Activated gamma-delta T cell (primary cell): ENCODE measurements around the gene RGPD5.
"Not testable (repeated sequence)": the region's sequence is repeated elsewhere in the genome, so short reads cannot be mapped to it uniquely, and the experiment has no call there.

Experiments
- DNase-seq: peaks from one replicate; lab custom pipeline; 2025; lab: John Stamatoyannopoulos, UW

The RGPD5 gene

GRCh38 chr2:109893736-109894135 is 99.6 kb downstream of the RGPD5 start:
- DNase-seq, result not testable (repeated sequence)

GRCh38 chr2:109894141-109894540 is 100.0 kb downstream of the RGPD5 start:
- DNase-seq, result not testable (repeated sequence)

- DNase-seq, result not testable (repeated sequence)
These were observed 101.2 kb downstream of the RGPD5 start for GRCh38 chr2:109895090-109895869.

DNA sequence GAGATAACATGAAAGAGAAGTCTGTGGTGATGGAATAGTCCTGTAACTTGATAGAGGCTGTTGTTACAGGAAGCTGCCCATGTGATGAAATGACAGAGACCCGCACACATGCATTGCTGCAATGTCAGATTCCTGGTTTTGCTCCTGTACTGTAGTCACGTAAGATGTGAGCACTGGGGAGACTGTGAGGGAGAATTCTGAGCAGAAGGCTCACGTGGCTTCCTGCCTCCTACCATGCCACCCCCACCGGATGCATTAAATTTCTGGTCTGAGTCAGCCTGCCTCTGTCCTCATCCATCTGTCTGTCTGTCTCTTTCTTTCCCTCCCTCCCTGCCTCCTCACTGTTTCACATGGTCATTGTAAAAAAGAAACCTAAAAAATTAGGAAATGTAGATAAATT is 102.1 kb downstream of the RGPD5 start:
- DNase-seq, result not testable (repeated sequence)

DNA sequence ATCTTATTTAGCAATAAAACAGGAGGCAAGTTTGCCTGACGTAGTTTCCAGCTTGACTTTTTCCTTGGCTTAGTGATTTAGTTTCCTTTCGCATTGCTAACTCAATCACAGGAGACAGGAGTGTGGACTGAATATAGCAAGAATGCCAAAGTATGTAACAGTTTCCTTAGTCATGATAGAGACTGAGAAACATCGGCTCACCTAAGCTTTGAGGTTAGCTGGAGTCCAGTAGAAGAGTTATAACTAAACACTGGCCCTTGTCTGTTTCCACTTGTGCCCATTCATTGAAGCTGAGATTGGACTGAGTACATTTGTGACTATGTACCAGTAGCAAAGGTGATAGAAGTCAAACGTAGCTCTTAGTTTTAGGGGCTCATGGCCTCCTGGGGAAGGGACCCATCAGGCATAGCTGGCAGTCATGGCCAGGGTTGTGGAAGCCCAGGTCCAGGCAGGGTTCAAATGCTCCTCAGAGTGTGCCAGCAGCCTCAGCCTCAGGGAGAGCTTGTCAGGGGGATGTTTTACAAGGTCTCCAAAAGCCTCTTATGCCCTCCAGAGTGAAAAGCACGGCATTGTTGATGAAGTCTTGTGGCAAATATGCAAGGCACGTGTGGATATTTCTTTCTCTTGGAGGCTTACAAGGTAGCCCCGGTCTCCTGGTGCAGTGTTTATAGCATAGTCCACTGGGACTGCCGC is 103.8 kb downstream of the RGPD5 start:
- DNase-seq, result not testable (repeated sequence)

DNA sequence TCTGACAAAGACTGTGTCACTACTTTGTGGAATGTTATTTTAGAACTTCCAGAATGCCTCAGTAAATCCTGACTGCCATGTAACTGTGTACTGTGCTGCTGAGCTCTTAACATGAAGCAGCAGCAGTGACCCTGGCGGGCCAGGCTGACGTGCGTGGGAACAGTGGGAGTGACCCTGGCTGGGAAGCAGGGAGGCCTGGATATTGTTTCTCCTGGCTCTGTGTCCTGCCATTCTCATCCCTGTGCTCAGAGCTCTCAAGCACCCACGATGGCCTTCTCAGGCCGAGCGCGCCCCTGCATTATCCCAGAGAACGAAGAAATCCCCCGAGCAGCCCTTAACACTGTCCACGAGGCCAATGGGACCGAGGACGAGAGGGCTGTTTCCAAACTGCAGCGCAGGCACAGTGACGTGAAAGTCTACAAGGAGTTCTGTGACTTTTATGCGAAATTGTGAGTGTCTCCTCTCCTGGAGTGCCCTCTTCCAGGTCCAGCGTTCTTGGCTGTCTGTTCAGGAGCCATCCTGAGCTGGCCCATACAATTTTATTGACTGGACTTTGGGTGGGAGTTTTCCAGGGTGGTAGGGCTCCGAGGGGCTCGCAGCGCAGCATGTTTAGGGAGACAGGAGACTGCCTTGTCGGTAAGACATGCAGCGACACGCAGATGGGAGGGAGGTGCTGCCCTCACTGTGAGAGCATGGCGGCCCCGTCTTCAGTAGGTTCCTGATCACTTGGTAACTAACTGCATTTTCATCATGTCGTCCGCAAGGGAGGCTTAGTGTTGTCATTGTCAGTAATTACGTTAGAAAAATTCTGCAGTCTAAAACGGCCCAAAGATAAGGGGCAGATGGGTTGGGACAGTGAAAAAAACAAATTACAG is 104.6 kb downstream of the RGPD5 start, which contains the start of gene LIMS3:
Gene LIMS3 (plus strand): TSS at position 227 of the 875 bp plus-strand sequence. CDS start 41 bp downstream, at position 268.
- not testable (repeated sequence) for DNase-seq

- DNase-seq, result not testable (repeated sequence)
These were observed 111.7 kb downstream of the RGPD5 start for GRCh38 chr2:109905796-109906195.
